Osteoblast (primary cell): ENCODE measurements around the gene ZNF607. TPM values are rescaled to one million over a fixed set of nuclear protein-coding genes. Genes with fewer than 3 reads are reported as not detected.
A peak's percentile ranks its signal among the peaks of the same experiment; 100 is the strongest.
"Not testable (repeated sequence)": the region's sequence is repeated elsewhere in the genome, so short reads cannot be mapped to it uniquely, and the experiment has no call there.

ENCODE experiments used
- DNase-seq: peaks from one replicate; pipeline ENCODE4 v3.0.0; 2011; ENCODE audit warnings: low spot score, mixed read lengths; ENCODE audit not compliant: insufficient read length; ENCODE audit errors: missing footprints
- H2AFZ ChIP-seq: 2 replicates; pipeline ENCODE4 v1.6.0; 2011; ENCODE audit warnings: mild to moderate bottlenecking, low read length
- H3K27ac ChIP-seq: 2 replicates; pipeline ENCODE4 v1.5.1; 2011; ENCODE audit warnings: mild to moderate bottlenecking, low read depth, low read length, moderate library complexity
- H3K27me3 ChIP-seq: 2 replicates; pipeline ENCODE4 v1.6.0; 2012; ENCODE audit warnings: mild to moderate bottlenecking, control low read depth, inconsistent platforms, low read length, moderate library complexity; ENCODE audit not compliant: insufficient read depth
- H3K36me3 ChIP-seq: 2 replicates; pipeline ENCODE4 v1.5.1; 2011; ENCODE audit warnings: mild to moderate bottlenecking, low read length, control low read depth, moderate library complexity; ENCODE audit not compliant: insufficient read depth
- H3K4me1 ChIP-seq: 2 replicates; pipeline ENCODE4 v1.5.1; 2011; ENCODE audit warnings: mild to moderate bottlenecking, low read length, control low read depth, moderate library complexity; ENCODE audit not compliant: insufficient read depth
- H3K4me2 ChIP-seq: 2 replicates; pipeline ENCODE4 v1.6.0; 2011; ENCODE audit warnings: mild to moderate bottlenecking, low read length; ENCODE audit not compliant: insufficient read depth
- H3K4me3 ChIP-seq: fragments of 200-600 bp; sonication (generic); 3 replicates; pipeline ENCODE4 v1.5.1; 2012; ENCODE audit warnings: mild to moderate bottlenecking, low read length, inconsistent platforms; ENCODE audit not compliant: insufficient read depth
- H3K79me2 ChIP-seq: 2 replicates; pipeline ENCODE4 v1.6.0; 2012; ENCODE audit warnings: mild to moderate bottlenecking, low read length, control low read depth, inconsistent platforms; ENCODE audit not compliant: insufficient read depth
- H3K9me3 ChIP-seq: 2 replicates; pipeline ENCODE4 v1.5.1; 2011; ENCODE audit warnings: low read depth, low read length, control low read depth
- H4K20me1 ChIP-seq: 2 replicates; pipeline ENCODE4 v1.6.0; 2012; ENCODE audit warnings: mild to moderate bottlenecking, low read length, control low read depth; ENCODE audit not compliant: insufficient read depth
- CTCF ChIP-seq: IDR thresholded peaks from 2 replicates; pipeline ENCODE4 v1.5.1; 2011; ENCODE audit warnings: mild to moderate bottlenecking, low read depth, low read length, moderate library complexity; ENCODE audit errors: extremely low read depth
- total RNA-seq: library from RNA; depleted of rRNA; stranded (reverse); fragments of >200 nt; gene quantifications from 2 replicates; pipeline ENCODE4 v1.2.3, GENCODE V29; 2012

ZNF607 gene
- 3.6 and 4.7 TPM in 2 replicates for total RNA-seq

- Histone ChIP-seq H3K36me3 (peaks cover 6% of the 10 kb centered on the region), H3K4me2 (peak within 1 kb of the TSS; percentile 81), H4K20me1 (no peaks in the 10 kb centered on the region), H3K4me3 (peak within 1 kb of the TSS; percentile 85), H3K27ac (peak within 1 kb of the TSS; percentile 67), H3K4me1 (peaks cover 8% of the 10 kb centered on the region), H3K79me2 (peaks cover 16% of the 10 kb centered on the region), H3K9me3 (no peaks in the 10 kb centered on the region), H2AFZ (peak within 1 kb of the TSS; percentile 96), H3K27me3 (no peaks in the 10 kb centered on the region)
- DNase-seq: peak; percentile 95
- TF ChIP-seq CTCF: peak; percentile 56
Observed at GRCh38 chr19:37719111-37719926, at the start of gene ZNF607. Gene ZNF607, minus strand, starts transcription at chr19:37719761. Its CDS starts 8,143 bp downstream, at chr19:37711618.

- H3K9me3 ChIP-seq: no peaks in the 10 kb centered on the region
- peak; percentile 69 for DNase-seq
- no peaks in the 10 kb centered on the region for H4K20me1 ChIP-seq
- no peak for TF ChIP-seq CTCF
- H3K27me3 ChIP-seq: no peaks in the 10 kb centered on the region
- H3K79me2 ChIP-seq: no peaks in the 10 kb centered on the region
- H3K4me1 ChIP-seq: no peaks in the 10 kb centered on the region
- no peak overlapping the region for H3K4me3 ChIP-seq
- H3K4me2 ChIP-seq: no peak overlapping the region
- peaks cover 4% of the 10 kb centered on the region for H3K36me3 ChIP-seq
- H2AFZ ChIP-seq: no peak overlapping the region
- no peak overlapping the region for H3K27ac ChIP-seq
Observed at GRCh38 chr19:37763488-37763887, 43.9 kb upstream of the ZNF607 start.

- H3K4me2 ChIP-seq, H4K20me1 ChIP-seq, H3K27me3 ChIP-seq, H3K79me2 ChIP-seq, H3K36me3 ChIP-seq, H3K4me3 ChIP-seq, DNase-seq, H3K9me3 ChIP-seq, H2AFZ ChIP-seq, H3K4me1 ChIP-seq, H3K27ac ChIP-seq: not testable (repeated sequence)
Observed at GRCh38 chr19:37757683-37758082, 38.1 kb upstream of the ZNF607 start.

DNA sequence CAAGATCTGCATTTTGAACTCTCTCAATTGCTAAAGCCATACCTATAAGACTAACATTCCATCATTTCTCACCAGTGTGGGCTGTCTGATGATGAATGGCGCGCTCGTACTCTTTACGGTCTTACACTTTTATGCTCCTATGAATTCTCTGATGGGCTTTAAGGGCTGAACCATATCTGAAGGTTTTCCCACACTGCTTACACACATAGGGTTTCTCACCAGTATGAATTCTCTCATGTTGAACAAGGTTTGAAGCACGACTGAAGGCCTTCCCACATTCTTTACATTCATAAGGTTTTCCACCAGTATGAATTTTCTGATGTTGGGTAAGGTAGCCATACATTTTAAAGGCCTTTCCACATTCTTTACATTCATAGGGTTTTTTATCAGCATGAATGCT, 18.8 kb upstream of the ZNF607 start:
- Histone ChIP-seq H3K36me3 (peaks cover 13% of the 10 kb centered on the region), H3K4me2 (no peak overlapping the region), H3K4me1 (no peaks in the 10 kb centered on the region), H2AFZ (no peak overlapping the region), H3K79me2 (no peaks in the 10 kb centered on the region), H3K9me3 (peaks cover 23% of the 10 kb centered on the region), H3K27me3 (no peaks in the 10 kb centered on the region), H4K20me1 (no peaks in the 10 kb centered on the region), H3K4me3 (no peak overlapping the region), H3K27ac (no peak overlapping the region)
- no peak for DNase-seq
- TF ChIP-seq CTCF: no peak
